Endothelial cell of umbilical vein (primary cell): ENCODE data around the gene MMP24. TPM values are rescaled to one million over a fixed set of nuclear protein-coding genes. Genes with fewer than 3 reads are reported as not detected.
A peak's percentile ranks its signal among the peaks of the same experiment; 100 is the strongest.

Source experiments
- BruUV-seq: library from RNA; stranded (reverse); fragments of 400-500 nt; replicated peaks from 2 replicates; lab custom pipeline; 2021; lab: Mats Ljungman, UMichigan
- CTCF ChIA-PET: fragments of 300-600, 350-600 bp; sonication (Branson Sonifier 250); formaldehyde crosslinking; loops from one replicate; lab custom pipeline; 2021; ENCODE audit warnings: antibody characterized with exemption, inconsistent platforms; lab: Charles Lee
- POLR2A ChIA-PET: fragments of 300-600, 350-600 bp; sonication (Branson Sonifier 250); formaldehyde crosslinking; loops from one replicate; lab custom pipeline; 2021; ENCODE audit warnings: antibody characterized with exemption, inconsistent platforms; lab: Charles Lee
- DNase-seq: peaks from one replicate; pipeline ENCODE4 v3.0.0-alpha.2; 2011; ENCODE audit warnings: low read depth, low spot score
- FAIRE-seq: peaks from 2 replicates; lab custom pipeline; 2011; peaks lifted over from hg19 to GRCh38; lab: Jason Lieb, UNC
- H2AFZ ChIP-seq: 2 replicates; pipeline ENCODE4 v1.6.0; 2012; ENCODE audit warnings: low read depth, low read length, control low read depth, inconsistent platforms
- H3K27ac ChIP-seq: 2 replicates; pipeline ENCODE4 v1.5.1; 2011; ENCODE audit warnings: low read depth, mild to moderate bottlenecking, control low read depth, low read length, moderate library complexity; ENCODE audit not compliant: insufficient read depth
- H3K27me3 ChIP-seq, 2 experiments: 2 replicates each; pipeline versions ENCODE4 v1.6.0 to v1.6.1; 2011; ENCODE audit warnings: low read length in 2 of 2, mixed read lengths in 1 of 2; ENCODE audit not compliant: control insufficient read depth in 2 of 2, insufficient read depth in 2 of 2
- H3K36me3 ChIP-seq, 2 experiments: 2 replicates in 1 of 2; 3 replicates in 1 of 2; pipeline ENCODE4 v1.5.1; 2011; ENCODE audit warnings: low read length in 2 of 2, mild to moderate bottlenecking in 1 of 2, moderate library complexity in 1 of 2; ENCODE audit not compliant: control insufficient read depth in 2 of 2, insufficient read depth in 2 of 2; ENCODE audit errors: extremely low read depth in 1 of 2
- H3K4me1 ChIP-seq: 3 replicates; pipeline ENCODE4 v1.5.1; 2011; ENCODE audit warnings: mild to moderate bottlenecking, low read length; ENCODE audit not compliant: control insufficient read depth, insufficient read depth; ENCODE audit errors: extremely low read depth
- H3K4me2 ChIP-seq: 2 replicates; pipeline ENCODE4 v1.6.1; 2011; ENCODE audit warnings: low read length, control low read depth, mixed read lengths; ENCODE audit not compliant: insufficient read depth
- H3K4me3 ChIP-seq, 3 experiments: fragments of 200-600 bp in 1 of 3; sonication (generic), shearing (Covaris generic) in 1 of 3; replicated peaks in 1 of 3; 2 replicates each; pipeline ENCODE4 v1.5.1; 2011 to 2016; ENCODE audit warnings: control low read depth in 3 of 3, low read length in 3 of 3, mild to moderate bottlenecking in 2 of 3, inconsistent platforms in 1 of 3, low read depth in 1 of 3, moderate library complexity in 1 of 3; ENCODE audit not compliant: insufficient read depth in 1 of 3
- H3K79me2 ChIP-seq: 2 replicates; pipeline ENCODE4 v1.6.0; 2012; ENCODE audit warnings: low read length, inconsistent platforms; ENCODE audit not compliant: control insufficient read depth, insufficient read depth
- H3K9ac ChIP-seq: replicated peaks from 2 replicates; pipeline ENCODE3; 2011; ENCODE audit warnings: low read length, control low read depth; ENCODE audit not compliant: insufficient read depth; ENCODE audit errors: extremely low read depth
- H3K9me1 ChIP-seq: replicated peaks from 3 replicates; pipeline ENCODE4 v1.6.0; 2011; ENCODE audit warnings: mild to moderate bottlenecking, low read length; ENCODE audit not compliant: control insufficient read depth, insufficient read depth; ENCODE audit errors: extremely low read depth
- H3K9me3 ChIP-seq: replicated peaks from 2 replicates; pipeline ENCODE4 v1.5.1; 2012; ENCODE audit warnings: low read length, inconsistent platforms; ENCODE audit not compliant: control insufficient read depth, insufficient read depth
- H4K20me1 ChIP-seq: replicated peaks from 2 replicates; pipeline ENCODE3; 2011; ENCODE audit warnings: mild to moderate bottlenecking, low read length; ENCODE audit not compliant: control insufficient read depth, insufficient read depth; ENCODE audit errors: extremely low read depth
- FOS ChIP-seq: IDR thresholded peaks from 2 replicates; pipeline ENCODE4 v1.6.1; 2011; ENCODE audit warnings: mild to moderate bottlenecking, low read length, moderate library complexity, borderline replicate concordance; ENCODE audit not compliant: insufficient read depth
- GATA2 ChIP-seq: IDR thresholded peaks from 2 replicates; pipeline ENCODE4 v1.7.0; 2011; ENCODE audit warnings: low read depth, mild to moderate bottlenecking, moderate library complexity, mixed read lengths, low read length; ENCODE audit not compliant: insufficient read length, insufficient read depth
- JUN ChIP-seq: IDR thresholded peaks from 2 replicates; pipeline ENCODE4 v1.6.1; 2011; ENCODE audit warnings: borderline replicate concordance, low read depth; ENCODE audit not compliant: insufficient read length, insufficient read depth
- MYC ChIP-seq: IDR thresholded peaks from one replicate; pipeline ENCODE4 v1.6.1; 2011; ENCODE audit warnings: mild to moderate bottlenecking, low read depth, low read length
- POLR2AphosphoS5 ChIP-seq: IDR thresholded peaks from 2 replicates; pipeline ENCODE4 v1.6.1; 2012; ENCODE audit warnings: low read depth, mild to moderate bottlenecking, control low read depth, low read length, moderate library complexity; ENCODE audit not compliant: insufficient read depth
- dilution Hi-C: fragments of 300-500 bp; cut with MboI; formaldehyde crosslinking; loops from one replicate; pipeline ENCODE4 v1.15.0; 2019; ENCODE audit warnings: low sequenced_read_pairs; ENCODE audit not compliant: extremely low pct_ligation_motif_present
- intact Hi-C: fragments of 100-400 bp; cut with micrococcal nuclease; formaldehyde crosslinking; loops from one replicate; pipeline ENCODE4 v1.10.0; 2022
- polyA plus RNA-seq, 4 experiments: library from polyadenylated mRNA; depleted of rRNA in 3 of 4; stranded (reverse) in 3 of 4; unstranded in 1 of 4; fragments of >200 nt; gene quantifications; 2 replicates each; pipeline versions ENCODE4 v1.2.1 to v1.2.3, GENCODE V29; 2011 to 2012; ENCODE audit warnings: missing spikeins in 1 of 4
- total RNA-seq: library from RNA; stranded (reverse); gene quantifications from 2 replicates; pipeline ENCODE4 v1.2.3, GENCODE V29; 2021
- TF ChIP-seq, protein P1 (sequence below): IDR thresholded peaks from 2 replicates; pipeline ENCODE4 v1.6.1; 2011; ENCODE audit not compliant: insufficient read depth, insufficient read length

The MMP24 gene
- total and polyA plus RNA-seq, 2 donors (not counting 3 experiments of a cell fraction or from before 2014, with no cell fraction given) = 0.27 to 0.54 TPM

DNA sequence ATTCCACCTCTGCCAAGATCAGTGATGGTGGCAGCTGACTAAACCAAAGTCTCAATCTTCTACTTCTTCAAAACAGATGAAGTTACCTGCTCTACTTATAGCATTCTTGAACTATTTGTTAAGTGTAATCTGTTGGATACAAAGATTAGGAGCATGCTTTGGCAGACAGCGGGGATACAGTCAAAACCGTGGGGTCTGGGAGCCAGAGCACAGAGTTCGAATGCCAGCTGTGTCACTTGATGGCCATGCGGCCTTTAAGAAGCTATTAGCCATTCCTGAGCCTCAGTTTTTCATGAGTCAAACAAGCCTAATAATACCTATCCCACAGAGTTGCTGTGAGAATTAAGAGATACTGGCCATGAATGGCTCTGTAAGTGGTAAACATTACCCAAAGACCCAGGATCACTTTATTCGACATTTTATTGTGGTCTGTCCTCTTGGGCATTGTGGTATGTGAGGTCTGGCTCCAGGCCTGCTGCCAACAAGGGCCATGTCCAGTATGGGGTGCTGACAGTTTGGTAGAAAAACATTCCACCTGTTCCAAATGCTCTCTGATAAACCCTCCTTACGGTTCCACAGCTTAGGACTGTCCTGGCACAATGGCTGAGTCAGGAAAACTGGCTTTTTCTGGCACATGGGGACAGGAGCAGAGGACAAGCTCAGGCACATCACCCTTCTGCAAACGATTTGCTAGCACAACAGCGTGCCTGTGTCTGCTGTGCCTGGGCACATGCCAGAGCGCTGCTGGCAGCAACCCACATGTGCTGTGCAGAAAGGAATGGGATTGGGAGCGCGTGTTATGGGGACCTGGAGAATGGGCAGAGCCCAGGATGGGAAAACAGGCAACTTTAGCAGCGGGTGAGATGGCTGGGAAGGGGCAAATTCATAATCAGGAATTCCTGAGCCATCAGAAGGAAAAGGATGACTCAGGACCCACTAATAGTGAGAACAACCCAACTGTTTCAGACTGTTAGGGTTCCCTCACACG lies 81.5 kb downstream of the MMP24 start:
- Histone ChIP-seq H3K4me2 (peak overlapping the region; percentile 2), H3K4me3 (no peak overlapping the region), H3K36me3 (no peaks in the 10 kb centered on the region), H3K4me1 (peaks cover 79% of the 10 kb centered on the region), H3K27me3 (no peaks in the 10 kb centered on the region), H4K20me1 (no peaks in the 10 kb centered on the region), H2AFZ (peak overlapping the region; percentile 0), H3K9me1 (no peaks in the 10 kb centered on the region), H3K79me2 (no peaks in the 10 kb centered on the region), H3K27ac (peak overlapping the region; percentile 70), H3K9me3 (no peaks in the 10 kb centered on the region), H3K9ac (no peak overlapping the region)
- CTCF ChIA-PET = interaction anchor here (0.7 to 9.7 kb wide), 13 partner anchors 11 to 212 kb away, joined by 3 to 200 read pairs (median 4); partner anchors contain the start of genes EIF6, GDF5 and MMP24OS
- FAIRE-seq (peak; percentile 76), DNase-seq (peak; percentile 71)
- dilution Hi-C loops = no loop called here
- TF ChIP-seq JUN (peak; percentile 36), FOS (peak; percentile 85), MYC (peak; percentile 68), GATA2 (no peak), POLR2AphosphoS5 (peak; percentile 57)
- BruUV-seq = TSS peak; percentile 27
- POLR2A ChIA-PET = no interaction called here
- intact Hi-C loops = loop anchor here (1.0 kb wide), 1 partner anchor 136 kb away; the partner anchor contains the start of gene PROCR

DNA sequence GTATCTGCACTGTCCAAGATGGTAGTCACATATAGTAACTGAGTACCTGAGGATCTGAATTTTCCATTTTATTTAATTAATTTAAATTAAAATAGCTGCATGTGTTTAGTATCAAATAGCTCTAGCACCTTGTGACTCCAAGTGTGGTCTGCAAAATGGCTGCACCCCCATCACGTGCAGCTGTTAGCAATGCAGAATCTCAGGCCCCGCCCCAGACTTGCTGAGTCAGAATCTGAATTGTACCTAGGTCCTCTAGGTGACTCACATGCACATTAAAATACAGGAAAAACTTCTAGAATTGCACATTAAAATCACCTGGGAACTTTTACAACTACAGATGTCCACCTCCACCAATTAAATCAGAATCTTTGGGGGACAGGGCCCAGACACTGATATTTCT lies 84.9 kb downstream of the MMP24 start:
- DNase-seq (no peak), FAIRE-seq (peak; percentile 42)
- Histone ChIP-seq H3K4me3 (no peak overlapping the region), H3K4me2 (peak overlapping the region; percentile 6), H3K9ac (no peak overlapping the region), H4K20me1 (no peaks in the 10 kb centered on the region), H3K79me2 (no peaks in the 10 kb centered on the region), H3K9me3 (no peaks in the 10 kb centered on the region), H3K27ac (peak overlapping the region; percentile 51), H3K27me3 (no peaks in the 10 kb centered on the region), H2AFZ (no peak overlapping the region), H3K9me1 (no peaks in the 10 kb centered on the region), H3K36me3 (peaks cover 0 to 2% of the 10 kb centered on the region in 2 experiments), H3K4me1 (peaks cover 54% of the 10 kb centered on the region)
- POLR2A ChIA-PET = no interaction called here
- CTCF ChIA-PET = interaction anchor here (1.9 kb wide), 1 partner anchor 8 kb away, joined by 9 read pairs; no protein-coding TSS in a partner anchor
- no TSS peak for BruUV-seq
- intact Hi-C loops (no loop called here), dilution Hi-C loops (no loop called here)
- TF ChIP-seq, protein P1, sequence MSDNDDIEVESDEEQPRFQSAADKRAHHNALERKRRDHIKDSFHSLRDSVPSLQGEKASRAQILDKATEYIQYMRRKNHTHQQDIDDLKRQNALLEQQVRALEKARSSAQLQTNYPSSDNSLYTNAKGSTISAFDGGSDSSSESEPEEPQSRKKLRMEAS = no peak
- TF ChIP-seq FOS (peak; percentile 31), JUN (no peak)
